Measurements from ENCODE around the gene KCNMA1. TPM values are rescaled to one million over a fixed set of nuclear protein-coding genes. Genes with fewer than 3 reads are reported as not detected.

KCNMA1 gene
- total RNA-seq, 1 donor from 2014 or later = 0.51 TPM

DNA sequence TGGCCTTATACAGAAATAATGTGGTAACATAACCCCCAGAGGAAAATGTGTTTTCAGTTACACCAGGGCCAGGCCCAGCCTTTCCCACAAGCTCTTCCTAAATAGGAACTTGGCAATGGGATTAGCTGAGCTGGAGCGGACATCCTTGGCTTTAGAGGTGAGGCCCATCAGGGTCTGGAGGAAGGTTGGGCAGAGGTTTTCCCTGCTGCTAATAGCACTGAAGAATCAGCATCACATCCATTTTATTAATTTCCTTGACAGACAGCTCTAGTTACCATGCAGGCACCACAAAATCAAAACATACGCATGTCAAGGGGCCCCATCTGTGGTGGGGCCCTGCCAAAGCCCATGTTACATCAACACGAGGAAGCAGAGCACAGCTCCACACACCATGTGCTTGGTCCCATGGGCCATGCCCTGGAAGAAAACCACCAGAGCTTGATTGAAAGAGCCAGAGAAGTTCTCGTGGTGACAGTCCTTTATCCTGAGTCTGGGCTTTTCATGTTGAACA lies 566.6 kb downstream of the KCNMA1 start:
- no peak for DNase-seq (ENCODE audit: low read depth in 2 of 2)

DNA sequence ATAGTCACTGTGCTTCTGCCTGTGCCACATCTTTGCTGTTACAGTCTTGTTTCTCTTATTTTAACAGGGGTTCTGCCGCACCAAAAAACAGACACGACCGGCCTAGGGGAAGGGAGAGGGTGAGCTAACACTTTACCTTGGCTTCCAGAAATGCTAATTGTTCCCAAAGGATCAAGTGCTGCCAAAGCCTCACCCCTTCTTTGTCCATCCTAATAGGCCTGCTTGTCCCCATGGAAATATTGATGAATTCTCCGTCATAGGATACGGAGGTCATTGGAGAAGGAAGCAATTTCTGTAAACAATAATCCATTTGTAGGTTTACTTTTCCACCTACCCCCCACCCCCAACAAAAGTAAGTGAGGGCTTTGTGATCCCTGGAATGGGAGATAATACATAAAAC lies 567.3 kb downstream of the KCNMA1 start:
- no peak for DNase-seq (ENCODE audit: low read depth in 2 of 2)

DNA sequence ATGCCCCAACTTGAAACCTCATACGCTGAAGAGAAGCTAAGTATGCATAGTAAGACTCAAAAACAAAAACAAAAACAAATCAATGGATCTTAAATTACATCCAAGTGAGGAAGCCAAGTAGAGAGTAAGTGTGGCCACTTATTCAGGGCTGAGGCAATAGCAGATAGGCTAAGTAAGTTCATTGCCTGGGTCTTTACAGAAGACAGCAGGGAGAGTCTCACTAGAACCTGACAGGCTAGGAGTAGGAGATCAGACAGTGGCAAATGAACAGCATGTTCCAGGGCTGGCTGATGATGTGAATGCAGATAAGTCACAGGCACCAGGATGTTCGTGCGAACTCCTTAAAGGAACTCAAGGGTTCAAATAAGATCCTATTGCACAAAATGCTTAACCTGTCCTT lies 568.6 kb downstream of the KCNMA1 start:
- no peak for DNase-seq (ENCODE audit: low read depth in 2 of 2)

DNA sequence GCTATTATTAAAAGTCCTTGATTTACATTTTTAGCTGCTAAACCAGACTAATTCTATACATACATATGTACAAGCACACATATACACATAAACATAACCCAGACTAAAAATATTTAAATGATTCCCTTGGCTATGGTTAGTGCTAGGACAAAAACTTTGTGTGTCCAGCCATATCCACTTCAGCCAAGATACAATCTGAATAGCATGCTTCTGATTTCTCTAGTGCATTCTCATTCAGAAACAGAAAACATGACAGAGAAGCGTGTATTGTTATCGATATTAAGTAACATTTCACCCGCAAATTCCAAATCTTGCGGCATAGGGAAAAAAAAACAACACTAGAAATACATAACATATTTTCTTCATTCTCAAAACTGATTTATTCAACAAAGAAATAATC lies 569.3 kb downstream of the KCNMA1 start:
- DNase-seq (ENCODE audit: low read depth in 2 of 2) = no peak

DNA sequence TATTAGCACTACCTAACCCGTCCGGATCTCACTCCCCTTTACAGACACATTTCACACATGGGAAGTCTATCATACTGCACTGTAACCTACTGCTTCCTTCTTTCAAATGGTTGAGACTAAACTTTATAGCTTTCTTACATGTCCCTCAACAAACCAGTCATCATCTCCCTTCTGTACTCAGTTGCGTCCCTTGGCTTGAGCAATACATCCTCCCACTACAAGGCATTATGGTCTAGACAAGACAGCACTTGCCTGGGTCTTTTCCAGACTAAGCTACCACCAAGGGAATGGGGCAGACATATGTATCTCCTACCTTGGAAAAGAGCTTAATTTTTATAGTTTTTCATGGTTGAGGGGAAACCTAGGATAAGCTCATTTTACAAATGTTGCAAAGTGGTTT lies 575.2 kb downstream of the KCNMA1 start:
- DNase-seq (ENCODE audit: low read depth in 2 of 2) = no peak

DNA sequence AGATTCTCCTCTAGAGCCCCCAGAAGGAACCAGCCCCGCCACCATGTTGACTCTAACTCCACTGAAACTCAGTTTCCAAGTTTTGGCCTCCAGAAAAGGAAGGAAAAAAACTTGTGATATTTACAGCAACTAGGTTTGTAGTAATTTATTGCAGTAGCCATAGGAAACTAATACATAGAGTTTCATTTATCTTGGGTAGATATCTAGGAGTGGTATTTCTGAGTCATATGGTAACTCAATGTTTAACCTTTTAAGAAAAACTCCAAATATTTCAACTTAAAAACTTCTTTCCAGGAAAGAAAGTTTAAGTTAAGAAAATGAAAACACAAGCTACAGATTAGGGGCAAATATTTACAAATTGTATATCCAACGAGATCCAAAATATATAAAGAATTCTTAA lies 576.7 kb downstream of the KCNMA1 start:
- no peak for DNase-seq (ENCODE audit: low read depth in 2 of 2)

DNA sequence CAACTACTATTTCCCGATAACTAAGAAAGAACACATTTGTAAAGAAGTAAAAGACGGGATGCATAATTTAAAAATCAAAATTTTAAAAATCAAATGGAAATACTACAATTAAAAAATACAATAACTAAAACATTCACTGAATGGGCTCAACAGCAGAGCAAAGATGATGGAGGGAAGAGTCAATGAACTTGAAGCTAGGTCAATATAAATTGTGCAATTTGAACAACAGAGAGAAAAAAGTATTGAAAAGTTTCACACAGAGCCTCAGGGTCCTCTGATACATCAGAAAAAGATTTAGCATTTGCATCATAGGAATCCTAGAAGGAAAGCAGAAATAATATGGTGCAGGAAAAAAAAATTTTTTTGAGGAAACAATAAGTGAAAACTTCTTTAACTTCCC lies 581.0 kb downstream of the KCNMA1 start:
- DNase-seq (ENCODE audit: low read depth in 2 of 2) = no peak

DNA sequence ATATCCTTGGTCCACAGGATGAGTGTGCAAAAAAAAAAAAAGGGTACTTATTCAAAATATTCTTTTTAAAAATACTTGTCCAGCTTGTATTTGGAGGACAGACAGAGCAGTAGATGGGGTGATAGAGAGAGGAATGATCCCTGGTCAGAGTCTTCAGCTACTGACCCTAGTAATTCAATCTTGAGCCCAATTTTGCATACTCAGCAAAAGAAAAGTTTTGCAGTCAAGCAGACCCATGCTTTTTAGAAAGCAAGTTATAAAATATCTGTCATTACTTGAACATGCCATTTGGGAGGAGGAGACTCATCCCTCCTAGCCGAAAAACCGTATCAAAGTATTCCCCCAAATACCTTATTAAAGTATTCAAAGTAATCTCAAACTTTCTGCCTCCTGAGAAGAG lies 585.0 kb downstream of the KCNMA1 start:
- no peak for DNase-seq (ENCODE audit: low read depth in 2 of 2)

DNA sequence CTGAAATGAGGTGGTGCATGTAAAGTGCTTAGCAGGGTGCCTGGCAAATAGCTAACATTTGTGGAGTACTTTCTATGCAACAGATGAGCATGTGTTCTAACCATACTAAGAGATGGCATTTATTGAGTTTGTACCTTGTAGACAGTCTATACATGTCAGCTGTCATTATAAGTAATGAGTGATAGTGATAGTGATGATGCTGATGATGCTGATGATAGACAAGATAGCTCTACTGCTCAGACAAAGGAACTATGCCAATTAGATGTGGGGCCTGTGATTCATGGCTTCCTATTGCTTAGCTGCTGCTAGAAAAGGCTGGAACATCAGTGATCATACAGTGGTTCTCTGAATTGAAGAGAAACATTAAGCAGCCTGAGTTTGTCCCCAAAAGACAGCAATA lies 585.8 kb downstream of the KCNMA1 start:
- DNase-seq (ENCODE audit: low read depth in 2 of 2) = no peak

DNA sequence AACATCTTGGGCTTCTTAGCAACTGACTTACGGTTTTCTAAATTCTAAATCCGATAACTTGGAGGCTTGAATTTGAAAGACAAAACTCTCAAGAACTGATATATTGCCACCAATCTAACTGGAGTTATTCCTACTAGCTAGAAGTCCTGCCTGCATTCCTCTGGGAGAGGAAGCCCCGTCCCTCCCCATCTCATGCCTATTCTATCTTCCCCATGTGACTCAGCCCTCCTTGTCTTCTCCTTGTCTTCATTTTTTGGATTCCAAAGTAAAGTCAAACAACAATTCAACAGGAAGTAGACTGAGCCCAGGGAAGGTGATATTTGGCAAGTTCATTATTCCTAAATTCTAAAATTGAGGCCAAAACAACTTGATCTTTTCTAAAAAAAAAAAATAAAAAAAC lies 587.7 kb downstream of the KCNMA1 start:
- no peak for DNase-seq (ENCODE audit: low read depth in 2 of 2)

DNA sequence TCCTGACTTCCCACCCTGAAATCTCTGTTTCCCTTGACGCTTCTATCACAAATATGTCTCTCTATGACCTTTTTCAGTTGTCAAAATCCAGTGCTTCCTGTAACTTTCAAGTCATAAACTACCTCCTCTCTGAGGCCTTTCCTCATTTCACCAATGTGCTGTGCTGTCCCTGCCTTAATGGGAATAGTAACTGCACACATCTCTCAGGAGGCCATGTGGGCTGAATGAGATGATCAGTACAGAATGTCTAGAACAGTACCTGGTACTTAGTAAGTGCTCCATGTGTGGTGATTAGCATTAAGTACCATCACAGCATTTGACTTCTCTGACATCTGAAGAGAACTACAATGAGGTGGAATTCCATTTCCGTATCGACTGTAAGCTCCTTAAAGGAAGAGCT lies 588.5 kb downstream of the KCNMA1 start:
- DNase-seq (ENCODE audit: low read depth in 2 of 2) = no peak

DNA sequence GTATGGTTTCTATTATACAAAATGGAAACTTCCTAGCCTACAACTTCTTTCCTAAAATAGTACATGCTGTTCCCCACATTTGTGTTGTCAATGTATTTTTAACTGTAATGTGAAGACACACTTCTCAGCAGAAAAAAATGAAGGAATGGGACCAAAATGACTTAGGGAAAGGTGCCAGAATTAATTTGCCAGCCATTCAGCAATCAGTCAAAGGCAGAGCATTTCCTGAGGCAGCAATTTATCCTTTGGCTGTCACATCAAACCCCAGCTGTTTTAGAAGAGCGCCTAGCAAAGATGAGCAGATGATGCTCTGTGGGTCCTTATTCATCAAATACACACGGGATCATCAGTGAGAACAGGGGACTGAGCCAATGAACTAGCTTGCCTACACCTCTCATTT lies 592.5 kb downstream of the KCNMA1 start:
- DNase-seq (ENCODE audit: low read depth in 2 of 2) = no peak

DNA sequence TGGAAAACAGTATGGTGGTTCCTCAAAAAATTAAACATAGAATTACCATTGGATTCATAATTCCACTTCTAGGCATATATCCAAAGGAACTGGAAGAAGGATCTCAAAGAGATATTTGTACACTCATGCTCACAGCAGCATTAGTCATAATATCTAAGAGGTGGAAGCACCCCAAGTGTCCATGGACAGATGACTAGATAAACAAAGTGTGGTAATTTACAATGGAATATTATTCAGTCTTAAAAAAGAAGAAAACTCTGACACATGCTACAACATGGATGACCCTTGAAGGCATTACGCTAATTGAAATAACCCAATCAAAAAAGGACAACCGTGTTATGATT lies 594.2 kb downstream of the KCNMA1 start:
- DNase-seq (ENCODE audit: low read depth in 2 of 2) = no peak

DNA sequence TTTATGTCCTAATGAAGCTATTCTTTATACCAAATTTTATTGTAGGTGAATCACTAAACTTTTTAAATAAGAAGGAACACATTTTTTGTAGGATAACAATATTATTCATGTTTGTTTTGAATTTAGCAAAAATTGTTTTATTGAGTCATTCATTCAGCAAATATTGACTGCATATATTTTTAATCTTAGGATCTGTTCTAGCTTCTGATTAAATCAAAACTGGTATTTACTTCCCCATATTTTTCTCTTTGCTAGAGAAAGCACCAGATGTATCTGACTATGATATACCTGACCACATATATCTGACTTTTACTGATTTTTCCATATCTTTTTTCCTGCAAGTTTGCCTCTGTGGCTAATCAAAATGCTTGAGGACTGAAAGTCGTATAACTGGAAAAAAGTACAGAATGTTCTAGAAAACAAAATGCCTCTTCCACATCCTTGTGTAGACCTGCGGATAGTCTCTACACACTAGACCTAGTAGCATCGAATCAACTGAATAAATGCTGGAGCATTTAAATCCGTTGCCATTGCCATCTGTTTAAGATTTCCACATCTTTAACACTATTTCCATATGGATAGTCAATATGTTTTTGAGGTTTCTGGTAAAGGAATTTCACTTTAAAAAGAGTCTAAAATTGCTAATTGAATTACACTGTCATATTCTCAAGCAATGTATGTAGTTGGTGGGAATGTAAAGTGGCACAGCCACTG lies 594.7 kb downstream of the KCNMA1 start:
- no peak for DNase-seq (ENCODE audit: low read depth in 2 of 2)

DNA sequence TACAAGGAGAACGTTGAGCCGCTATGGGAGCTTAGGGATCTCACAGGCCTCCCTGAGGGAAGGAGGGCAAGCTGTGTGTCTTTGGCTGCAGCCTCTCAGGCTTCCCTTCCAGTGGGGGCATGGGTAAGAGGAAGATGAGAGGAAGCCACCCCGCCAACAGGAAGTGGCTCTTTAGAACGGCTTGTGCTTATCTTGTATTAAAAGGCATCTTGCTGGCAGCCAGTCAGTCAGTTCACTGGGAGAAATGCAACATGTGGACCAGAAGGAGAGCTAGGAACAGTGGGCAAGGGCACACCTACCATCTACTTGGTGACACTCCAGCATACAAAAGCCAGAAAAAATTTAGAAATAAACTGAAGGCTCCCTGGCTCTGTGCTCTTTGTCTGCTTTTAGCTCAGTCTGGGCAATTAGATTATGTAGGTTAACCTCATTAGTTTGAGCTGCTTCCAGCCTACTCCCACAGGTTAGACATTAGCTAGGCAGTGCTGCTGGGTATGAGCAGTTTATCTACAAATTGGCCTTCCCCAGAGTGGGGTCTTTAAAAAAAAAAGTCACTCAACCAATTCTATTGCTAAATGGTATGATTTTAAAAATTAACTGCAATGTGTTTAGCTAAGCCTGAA lies 595.9 kb downstream of the KCNMA1 start:
- DNase-seq (ENCODE audit: low read depth in 2 of 2) = peak in 1 of 2 donors; percentile 5

DNA sequence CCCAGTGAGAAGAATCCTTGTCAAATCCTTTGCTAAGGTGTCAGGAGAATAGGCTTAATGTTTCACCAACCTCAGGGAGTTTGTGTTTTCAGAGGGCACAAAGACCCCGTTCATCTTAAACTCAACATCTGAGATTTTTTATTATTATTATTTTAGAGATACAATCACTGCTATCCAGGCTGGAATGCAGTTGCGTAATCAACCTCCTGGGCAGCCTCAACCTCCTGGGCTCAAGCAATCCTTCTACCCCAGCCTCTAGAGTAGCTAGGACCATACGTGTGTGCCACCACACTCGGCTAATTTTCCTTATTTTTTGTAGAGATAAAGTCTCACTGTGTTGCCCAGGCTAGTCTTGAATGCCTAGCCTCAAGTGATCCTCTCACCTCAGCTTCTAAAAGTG lies 599.2 kb downstream of the KCNMA1 start:
- DNase-seq (ENCODE audit: low read depth in 2 of 2) = no peak

DNA sequence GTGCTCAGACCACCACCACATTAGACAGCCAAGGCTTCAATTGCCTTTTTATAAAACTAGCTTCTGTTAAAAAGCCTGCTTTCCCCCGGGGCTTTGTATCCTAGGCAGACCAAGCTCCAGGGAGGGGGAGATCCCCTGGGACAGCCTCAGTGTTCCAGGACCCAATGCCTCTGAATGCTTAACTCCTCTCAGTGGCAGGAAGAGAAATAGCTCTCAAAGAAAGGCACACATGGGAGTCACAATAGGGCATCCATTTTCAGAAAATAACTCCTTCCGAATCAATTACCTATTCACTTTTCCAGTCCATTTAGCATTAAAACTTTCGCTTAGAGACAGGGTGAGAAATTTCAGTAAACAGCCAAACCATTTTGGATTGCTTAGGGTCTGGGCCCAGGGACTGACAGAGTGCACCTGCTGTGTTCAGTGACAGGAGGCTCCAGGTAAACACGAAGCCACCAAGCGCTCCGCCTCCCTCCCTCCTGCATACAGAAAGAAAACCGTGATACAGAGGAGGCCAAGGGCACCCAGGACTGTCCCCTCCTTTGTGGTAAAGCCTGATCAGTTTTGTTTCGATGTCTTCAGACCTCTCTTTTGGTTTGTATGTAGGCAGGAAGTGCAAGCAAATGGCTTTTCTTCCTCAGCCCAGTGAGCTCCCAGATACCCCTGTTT lies 599.7 kb downstream of the KCNMA1 start:
- no peak for DNase-seq (ENCODE audit: low read depth in 2 of 2)

DNA sequence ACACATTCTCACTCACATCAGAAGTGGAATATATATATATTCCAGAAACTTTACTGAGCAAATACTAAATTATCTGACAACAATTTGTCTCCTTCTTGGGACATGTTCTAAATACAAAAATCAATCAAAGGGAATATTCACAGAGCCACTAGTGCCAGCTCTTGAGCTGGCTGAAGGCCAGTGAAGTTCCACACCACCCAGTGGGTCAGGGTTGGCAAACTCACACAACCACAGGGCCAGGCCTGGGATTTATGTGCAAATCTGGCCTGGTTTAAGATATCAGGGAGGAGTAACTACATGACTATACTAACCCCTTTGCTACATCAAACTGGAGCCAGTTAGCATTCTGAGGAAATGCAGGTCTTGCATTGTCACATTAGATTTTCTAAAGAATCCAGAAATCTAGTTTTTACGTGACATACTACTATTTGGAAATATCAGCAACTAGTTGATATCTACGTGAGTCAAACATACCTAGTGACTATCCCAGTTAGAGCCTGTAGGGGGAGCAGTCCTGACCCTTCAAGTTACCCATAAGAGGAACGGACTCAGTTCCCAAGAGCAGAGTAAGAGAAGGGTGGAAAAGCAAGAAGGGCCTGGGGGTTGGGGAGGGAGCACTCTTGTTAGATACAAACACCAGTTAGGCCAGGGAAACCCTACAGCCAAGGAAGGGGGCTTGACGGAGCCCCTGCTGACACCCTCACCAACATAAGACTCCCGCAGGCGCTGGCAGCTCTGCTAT lies 600.4 kb downstream of the KCNMA1 start:
- DNase-seq (ENCODE audit: low read depth in 2 of 2) = peak; percentile 3 to 30

DNA sequence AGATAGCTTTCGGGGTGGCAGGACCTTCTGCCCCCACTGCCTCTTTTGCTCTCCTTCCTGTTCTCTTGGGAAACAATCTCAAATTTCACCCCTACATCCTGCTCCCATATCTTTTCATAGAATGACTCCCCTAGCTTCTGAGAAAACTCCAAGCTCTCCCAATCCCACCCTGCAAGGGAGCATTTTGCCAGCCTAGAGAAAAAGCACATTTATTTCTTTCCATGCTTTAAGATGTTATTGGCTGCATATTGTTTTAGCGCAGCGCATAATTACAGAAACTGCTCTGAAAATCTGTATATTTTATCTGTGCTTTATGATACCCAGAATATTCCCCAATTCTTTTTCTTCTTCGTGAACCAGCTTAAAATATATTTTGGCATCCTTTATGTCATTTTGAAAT lies 601.3 kb downstream of the KCNMA1 start:
- no peak for DNase-seq (ENCODE audit: low read depth in 2 of 2)

DNA sequence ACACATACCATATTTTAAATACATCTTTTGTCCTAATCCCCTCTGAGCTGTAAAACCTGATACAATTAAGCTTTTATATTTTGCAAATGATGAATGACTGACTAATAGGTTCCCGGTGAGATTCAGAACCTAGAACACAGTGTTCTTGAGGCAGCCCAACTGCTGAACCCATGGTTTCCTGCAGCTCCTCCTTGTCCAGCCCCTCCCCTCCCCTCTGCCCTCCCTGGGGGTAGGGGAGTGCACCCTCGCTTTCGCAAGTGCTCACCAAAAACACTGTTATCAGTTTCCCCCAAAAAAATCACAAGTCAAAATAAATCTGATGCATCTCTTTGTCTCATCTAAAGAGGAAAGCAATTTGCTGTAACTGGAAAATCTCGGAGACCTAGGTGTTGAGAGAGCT lies 602.8 kb downstream of the KCNMA1 start:
- no peak for DNase-seq (ENCODE audit: low read depth in 2 of 2)

DNA sequence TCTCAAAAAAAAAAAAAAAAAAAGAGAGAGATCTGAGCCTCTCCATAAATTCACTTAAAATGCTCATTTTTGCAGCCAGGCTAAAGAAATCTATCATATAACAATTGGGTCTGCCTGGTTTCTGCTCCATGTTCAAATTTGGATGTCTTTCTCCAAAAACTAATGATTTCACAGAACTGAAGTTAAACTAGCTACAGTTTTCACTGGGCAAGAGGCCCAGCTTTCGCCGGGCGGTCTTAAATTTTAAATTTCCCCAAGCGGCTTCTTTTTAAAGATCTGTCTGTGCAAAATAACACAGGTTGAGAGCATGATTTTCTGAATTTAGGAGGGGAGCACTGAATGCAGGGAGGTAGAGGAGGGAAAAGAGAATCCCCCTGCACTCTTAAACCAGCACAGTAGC lies 603.4 kb downstream of the KCNMA1 start:
- DNase-seq (ENCODE audit: low read depth in 2 of 2) = no peak

DNA sequence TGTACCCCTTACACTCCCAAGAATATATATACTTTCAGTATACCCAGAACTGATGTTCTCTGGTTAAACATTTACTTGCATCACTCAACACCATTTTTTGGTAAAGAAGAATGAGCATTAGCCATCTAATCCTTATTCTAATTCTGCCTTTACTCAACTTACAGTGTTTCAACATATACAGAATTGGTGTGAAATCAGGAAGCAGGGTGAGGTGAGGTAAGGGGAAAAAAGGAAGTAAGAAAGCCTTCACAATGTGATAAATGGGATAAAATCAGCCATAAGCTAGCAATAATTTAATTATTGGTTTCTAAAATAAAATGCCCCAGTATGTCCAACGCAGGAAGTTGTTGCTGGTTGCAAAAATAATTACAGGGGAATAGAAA lies 605.4 kb downstream of the KCNMA1 start:
- no peak for DNase-seq (ENCODE audit: low read depth in 2 of 2)

All from dermis microvascular lymphatic vessel endothelial cell (primary cell).